ENCODE data around the gene MESD. TPM values are rescaled to one million over a fixed set of nuclear protein-coding genes. Genes with fewer than 3 reads are reported as not detected.
A peak's percentile ranks its signal among the peaks of the same experiment; 100 is the strongest.

Gene MESD
- total and polyA plus RNA-seq, 9 of the 15 experiments (the other 6 are each of a cell fraction or from before 2014, with no cell fraction given), result 11.3 to 39.7 (median 22.8) TPM

- in situ Hi-C loops (cut with MboI), result no loop called here
- Histone ChIP-seq H3K9me3 (replicated peaks; ENCODE audit: control insufficient read depth, insufficient read depth, low read depth, low read length) (0 out of 2 replicates have a peak, but pooled peaks cover 1% of the 10 kb centered on the region), H3K9me1 (ENCODE audit: control insufficient read depth, insufficient read depth, low read length) (no peaks in the 10 kb centered on the region), H3K9ac (ENCODE audit: insufficient read depth in 1 of 2, low read depth in 2 of 2, low read length in 2 of 2) (no peak overlapping the region), H4K20me1 (replicated peaks; ENCODE audit: control insufficient read depth, insufficient read depth, low read length) (no peaks in the 10 kb centered on the region), H3K79me2 (ENCODE audit: control insufficient read depth, insufficient read depth, low read length) (no peaks in the 10 kb centered on the region), H3K4me3 (no peak overlapping the region), H3K4me1 (replicated peaks in 1 of 2; ENCODE audit: control insufficient read depth in 2 of 2, insufficient read depth in 2 of 2, low read length in 2 of 2) (peaks cover 0 to 18% of the 10 kb centered on the region in 2 experiments; a peak in 4 of 5 replicates), H2AFZ (ENCODE audit: low read depth, low read length) (peak overlapping the region; percentile 73), H3K36me3 (ENCODE audit: control insufficient read depth, insufficient read depth, low read length) (no peaks in the 10 kb centered on the region), H3K27ac (ENCODE audit: extremely low read depth, low read depth, low read length) (peak overlapping the region; percentile 47; the same call in 1 of the 3 replicates), H3K27me3 (ENCODE audit: control insufficient read depth in 2 of 2, insufficient read depth in 2 of 2, low read length in 2 of 2) (no peaks in the 10 kb centered on the region), H3K4me2 (ENCODE audit: insufficient read depth, low read length) (no peak overlapping the region)
- TF ChIP-seq, protein P1, sequence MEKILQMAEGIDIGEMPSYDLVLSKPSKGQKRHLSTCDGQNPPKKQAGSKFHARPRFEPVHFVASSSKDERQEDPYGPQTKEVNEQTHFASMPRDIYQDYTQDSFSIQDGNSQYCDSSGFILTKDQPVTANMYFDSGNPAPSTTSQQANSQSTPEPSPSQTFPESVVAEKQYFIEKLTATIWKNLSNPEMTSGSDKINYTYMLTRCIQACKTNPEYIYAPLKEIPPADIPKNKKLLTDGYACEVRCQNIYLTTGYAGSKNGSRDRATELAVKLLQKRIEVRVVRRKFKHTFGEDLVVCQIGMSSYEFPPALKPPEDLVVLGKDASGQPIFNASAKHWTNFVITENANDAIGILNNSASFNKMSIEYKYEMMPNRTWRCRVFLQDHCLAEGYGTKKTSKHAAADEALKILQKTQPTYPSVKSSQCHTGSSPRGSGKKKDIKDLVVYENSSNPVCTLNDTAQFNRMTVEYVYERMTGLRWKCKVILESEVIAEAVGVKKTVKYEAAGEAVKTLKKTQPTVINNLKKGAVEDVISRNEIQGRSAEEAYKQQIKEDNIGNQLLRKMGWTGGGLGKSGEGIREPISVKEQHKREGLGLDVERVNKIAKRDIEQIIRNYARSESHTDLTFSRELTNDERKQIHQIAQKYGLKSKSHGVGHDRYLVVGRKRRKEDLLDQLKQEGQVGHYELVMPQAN (IDR thresholded peaks at IDR 0.05; ENCODE audit: borderline replicate concordance), result no peak
- TF ChIP-seq ZNF263 (CRISPR knock-in tag; IDR thresholded peaks at IDR 0.05; ENCODE audit: borderline replicate concordance), result peak; percentile 73
- TF ChIP-seq, protein P2, sequence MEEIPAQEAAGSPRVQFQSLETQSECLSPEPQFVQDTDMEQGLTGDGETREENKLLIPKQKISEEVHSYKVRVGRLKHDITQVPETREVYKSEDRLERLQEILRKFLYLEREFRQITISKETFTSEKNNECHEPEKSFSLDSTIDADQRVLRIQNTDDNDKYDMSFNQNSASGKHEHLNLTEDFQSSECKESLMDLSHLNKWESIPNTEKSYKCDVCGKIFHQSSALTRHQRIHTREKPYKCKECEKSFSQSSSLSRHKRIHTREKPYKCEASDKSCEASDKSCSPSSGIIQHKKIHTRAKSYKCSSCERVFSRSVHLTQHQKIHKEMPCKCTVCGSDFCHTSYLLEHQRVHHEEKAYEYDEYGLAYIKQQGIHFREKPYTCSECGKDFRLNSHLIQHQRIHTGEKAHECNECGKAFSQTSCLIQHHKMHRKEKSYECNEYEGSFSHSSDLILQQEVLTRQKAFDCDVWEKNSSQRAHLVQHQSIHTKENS (CRISPR knock-in tag; IDR thresholded peaks at IDR 0.05), result no peak
- TF ChIP-seq MECOM (CRISPR knock-in tag; IDR thresholded peaks at IDR 0.05), result 0 out of 2 replicates have a peak, but pooled peaks have one; percentile 4
- no peak for TF ChIP-seq RBM39 (optimal IDR thresholded peaks at IDR 0.05; ENCODE audit: low read depth, low read length)
- no peak for TF ChIP-seq NR2C1 (IDR thresholded peaks at IDR 0.05)
- 0 out of 2 replicates have a peak, but pooled peaks have one; percentile 25 for TF ChIP-seq NR2C1 (tag; IDR thresholded peaks at IDR 0.05)
- TF ChIP-seq ZKSCAN8 (CRISPR knock-in tag; IDR thresholded peaks at IDR 0.05), result no peak
- TF ChIP-seq SMAD4 (CRISPR knock-in tag; conservative IDR thresholded peaks at IDR 0.05), result peak; percentile 10; the same call in 1 of the 2 replicates
- no peak for TF ChIP-seq NR4A1 (CRISPR knock-in tag; IDR thresholded peaks at IDR 0.05)
- TF ChIP-seq NR4A1 (tag; IDR thresholded peaks at IDR 0.05), result peak; percentile 34; the same call in 1 of the 2 replicates
- 0 out of 2 replicates have a peak, but pooled peaks have one; percentile 25 for TF ChIP-seq BACH1 (tag; IDR thresholded peaks at IDR 0.05)
- TF ChIP-seq ETV1 (tag; conservative IDR thresholded peaks at IDR 0.05; ENCODE audit: low read depth), result peak; percentile 29; the same call in 1 of the 2 replicates
- TF ChIP-seq IFI16 (CRISPR knock-in tag; IDR thresholded peaks at IDR 0.05), result no peak
- 0 out of 2 replicates have a peak, but pooled peaks have one; percentile 14 for TF ChIP-seq MEF2D (tag; conservative IDR thresholded peaks at IDR 0.05; ENCODE audit: low read depth)
- 0 out of 2 replicates have a peak, but pooled peaks have one; percentile 1 for TF ChIP-seq ZFX (CRISPR knock-in tag; IDR thresholded peaks at IDR 0.05)
- TF ChIP-seq ZNF282 (CRISPR knock-in tag; IDR thresholded peaks at IDR 0.05), result no peak
- 0 out of 2 replicates have a peak, but pooled peaks have one; percentile 48 for TF ChIP-seq HDAC8 (tag; IDR thresholded peaks at IDR 0.05)
- no peak for TF ChIP-seq NR2F6 (CRISPR knock-in tag; IDR thresholded peaks at IDR 0.05)
- 71% methylated on average over 10 of the region's 10 CpGs for WGBS (ENCODE audit: insufficient coverage, low coverage, missing lambda C conversion rate)
- ATAC-seq, result peak; percentile 68
- FAIRE-seq, result no peak
- ChIA-PET CTCF (ENCODE audit: low intra/inter-chr PET ratio) (no interaction called here), POLR2A (interaction anchor here (0.9 to 1.5 kb wide), 6 partner anchors 8 to 140 kb away, joined by 3 to 8 read pairs (median 4); no protein-coding TSS in a partner anchor)
- BruUV-seq (replicated peaks), result no TSS peak
- intact Hi-C loops (cut with micrococcal nuclease), result no loop called here
- DNase-seq (ENCODE audit: extremely low read depth in 1 of 4, low spot score in 3 of 4), result no peak
Measured at GRCh38 chr15:81024265-81024872, 34.8 kb upstream of the MESD start.
